Neural progenitor cell (in vitro differentiated cells): ENCODE data around the gene CLSTN2.

Experiments used
- EZH2 ChIP-seq: fragments of 200-600 bp; sonication (generic); IDR thresholded peaks from 2 replicates; pipeline ENCODE4 v1.6.1; 2017; ENCODE audit warnings: antibody characterized with exemption, mild to moderate bottlenecking, moderate library complexity
- TF ChIP-seq, protein P1 (sequence below): fragments of 200-600 bp; sonication (generic); IDR thresholded peaks from 2 replicates; pipeline ENCODE4 v1.5.1; 2017; ENCODE audit warnings: antibody characterized with exemption, mild to moderate bottlenecking

DNA sequence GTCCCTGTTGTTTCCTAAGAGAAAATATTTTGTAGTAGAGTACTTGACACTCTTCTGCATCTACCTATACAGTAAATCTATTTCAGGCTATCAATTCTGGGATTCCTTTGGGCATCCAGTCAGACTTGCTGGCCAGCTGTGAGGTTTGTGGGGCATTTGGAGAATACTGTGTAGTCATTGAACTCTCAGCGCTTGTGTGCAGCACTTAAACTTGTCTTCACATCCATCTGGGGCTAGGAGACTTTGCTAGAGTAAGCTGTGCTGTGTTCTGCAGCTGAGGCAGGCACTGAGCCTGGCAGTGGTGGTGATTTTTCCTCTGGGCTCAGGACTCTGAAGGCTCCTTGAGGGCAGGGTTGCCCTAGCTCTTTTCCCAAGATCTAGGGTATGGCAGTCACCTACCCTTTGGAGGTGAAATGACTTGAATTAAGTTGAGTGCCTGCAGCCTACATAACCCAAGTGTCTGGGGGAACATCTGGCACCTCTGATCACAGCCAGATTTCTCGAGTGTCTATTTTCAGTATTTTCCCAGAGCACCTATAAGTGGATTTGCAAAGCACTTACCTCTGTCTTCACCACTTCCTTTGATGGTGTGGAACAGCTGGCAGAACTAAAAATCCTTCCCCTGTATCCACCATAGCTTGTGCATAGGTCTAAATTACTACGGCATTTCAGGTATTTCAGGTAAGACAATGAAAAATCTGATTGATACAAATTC is 19.3 kb downstream of the CLSTN2 start:
- TF ChIP-seq, protein P1, sequence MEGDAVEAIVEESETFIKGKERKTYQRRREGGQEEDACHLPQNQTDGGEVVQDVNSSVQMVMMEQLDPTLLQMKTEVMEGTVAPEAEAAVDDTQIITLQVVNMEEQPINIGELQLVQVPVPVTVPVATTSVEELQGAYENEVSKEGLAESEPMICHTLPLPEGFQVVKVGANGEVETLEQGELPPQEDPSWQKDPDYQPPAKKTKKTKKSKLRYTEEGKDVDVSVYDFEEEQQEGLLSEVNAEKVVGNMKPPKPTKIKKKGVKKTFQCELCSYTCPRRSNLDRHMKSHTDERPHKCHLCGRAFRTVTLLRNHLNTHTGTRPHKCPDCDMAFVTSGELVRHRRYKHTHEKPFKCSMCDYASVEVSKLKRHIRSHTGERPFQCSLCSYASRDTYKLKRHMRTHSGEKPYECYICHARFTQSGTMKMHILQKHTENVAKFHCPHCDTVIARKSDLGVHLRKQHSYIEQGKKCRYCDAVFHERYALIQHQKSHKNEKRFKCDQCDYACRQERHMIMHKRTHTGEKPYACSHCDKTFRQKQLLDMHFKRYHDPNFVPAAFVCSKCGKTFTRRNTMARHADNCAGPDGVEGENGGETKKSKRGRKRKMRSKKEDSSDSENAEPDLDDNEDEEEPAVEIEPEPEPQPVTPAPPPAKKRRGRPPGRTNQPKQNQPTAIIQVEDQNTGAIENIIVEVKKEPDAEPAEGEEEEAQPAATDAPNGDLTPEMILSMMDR = no peak
- no peak for TF ChIP-seq EZH2
